NCI-H2196 (cell line): ENCODE results near the gene JARID2.

Source experiments
- DNase-seq: peaks from one replicate; lab custom pipeline; 2025; ENCODE audit not compliant: unreplicated experiment; lab: John Stamatoyannopoulos, UW

JARID2 gene

GRCh38 chr6:15264412-15264811 lies 18.5 kb downstream of the JARID2 start:
- DNase-seq = no peak

GRCh38 chr6:15264902-15265761 lies 19.3 kb downstream of the JARID2 start:
- no peak for DNase-seq

GRCh38 chr6:15265787-15266186 lies 19.9 kb downstream of the JARID2 start:
- no peak for DNase-seq

DNA sequence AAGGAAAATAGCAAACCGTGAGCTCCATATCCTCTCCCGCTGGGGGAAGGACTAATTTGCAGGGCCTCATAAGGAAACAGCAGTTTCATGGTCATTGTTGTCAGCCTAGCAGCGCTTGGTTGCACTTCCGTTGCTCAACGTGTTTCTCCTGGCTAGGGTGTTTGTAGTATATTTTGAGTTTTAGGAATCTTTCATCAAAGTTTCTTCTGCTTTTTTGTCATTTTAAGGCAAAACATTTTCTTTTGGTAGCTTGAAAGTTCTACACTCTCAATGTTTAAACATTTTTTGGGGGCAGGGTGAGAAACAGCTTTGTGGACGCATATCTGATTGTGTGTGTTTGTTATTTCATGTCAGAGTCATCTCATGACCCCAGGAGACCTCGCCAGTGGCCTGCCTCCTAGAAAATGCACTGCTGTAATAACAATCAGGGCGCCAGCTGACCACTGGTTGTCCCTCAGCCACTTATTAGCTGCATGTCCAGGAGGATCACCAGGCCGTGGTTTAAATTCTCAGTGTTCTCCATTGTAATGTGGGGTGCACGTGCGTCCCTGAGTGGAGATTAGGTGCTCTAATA lies 20.6 kb downstream of the JARID2 start:
- DNase-seq = no peak

GRCh38 chr6:15267221-15267620 lies 21.4 kb downstream of the JARID2 start:
- no peak for DNase-seq

DNA sequence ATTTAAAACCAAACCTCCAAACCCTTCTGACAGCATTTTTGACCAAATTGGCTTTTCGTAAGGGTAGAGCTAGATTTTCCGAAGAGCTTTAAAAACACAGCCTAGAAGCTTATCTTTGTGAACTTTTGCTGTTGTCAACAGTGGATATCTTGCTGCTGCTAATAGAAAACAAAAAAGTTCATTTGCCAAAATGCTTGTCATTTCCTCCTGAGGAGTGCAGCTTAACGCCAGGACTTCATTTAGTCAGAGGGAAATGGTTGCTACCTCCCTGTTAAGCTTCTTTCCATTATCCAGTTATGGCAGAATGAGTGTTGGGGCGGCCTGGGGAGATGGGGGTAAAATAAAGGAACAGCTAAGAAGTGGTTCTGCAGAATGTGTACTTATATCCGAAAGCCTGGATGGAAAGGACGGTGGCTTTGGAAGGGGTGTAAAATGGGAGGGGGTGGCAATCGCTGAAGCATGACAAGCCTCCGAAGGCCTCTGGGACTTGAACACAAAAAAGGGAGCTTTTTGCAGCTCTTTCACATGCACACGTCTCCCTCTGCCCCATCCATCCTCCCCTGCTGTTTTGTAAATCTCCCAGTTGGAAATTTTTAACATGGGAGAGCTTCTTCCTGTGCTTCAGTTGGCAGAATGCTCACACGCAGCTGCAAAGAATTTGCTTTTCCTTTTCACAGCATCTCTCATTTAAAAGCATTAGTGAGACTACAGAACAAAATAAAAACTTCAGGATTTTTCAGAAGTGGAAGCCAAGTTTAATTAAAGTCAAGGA lies 22.5 kb downstream of the JARID2 start:
- no peak for DNase-seq

GRCh38 chr6:15269011-15269410 lies 23.1 kb downstream of the JARID2 start:
- DNase-seq = no peak

- no peak for DNase-seq
Observed at GRCh38 chr6:15269619-15270018, 23.8 kb downstream of the JARID2 start.

GRCh38 chr6:15270402-15270801 lies 24.5 kb downstream of the JARID2 start:
- no peak for DNase-seq

DNA sequence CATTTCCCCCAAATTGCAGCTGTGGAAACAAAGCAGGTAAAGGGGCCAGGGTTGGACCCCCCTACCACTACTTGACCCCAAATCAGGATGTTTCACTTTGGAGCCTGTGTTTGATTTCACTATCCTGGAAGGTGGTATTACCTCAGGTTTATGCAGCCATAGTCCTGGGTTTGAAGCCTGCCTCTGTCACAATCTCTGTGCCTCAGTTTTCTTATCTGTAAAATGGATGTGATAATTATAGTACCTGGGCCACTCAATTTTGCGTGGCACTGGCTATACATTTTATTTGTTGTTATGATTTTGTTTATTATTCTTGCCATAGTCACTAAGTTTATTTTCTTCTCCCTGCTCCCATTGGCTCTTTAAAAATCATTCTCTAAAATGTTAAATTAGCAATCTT lies 26.7 kb downstream of the JARID2 start:
- DNase-seq = no peak

DNA sequence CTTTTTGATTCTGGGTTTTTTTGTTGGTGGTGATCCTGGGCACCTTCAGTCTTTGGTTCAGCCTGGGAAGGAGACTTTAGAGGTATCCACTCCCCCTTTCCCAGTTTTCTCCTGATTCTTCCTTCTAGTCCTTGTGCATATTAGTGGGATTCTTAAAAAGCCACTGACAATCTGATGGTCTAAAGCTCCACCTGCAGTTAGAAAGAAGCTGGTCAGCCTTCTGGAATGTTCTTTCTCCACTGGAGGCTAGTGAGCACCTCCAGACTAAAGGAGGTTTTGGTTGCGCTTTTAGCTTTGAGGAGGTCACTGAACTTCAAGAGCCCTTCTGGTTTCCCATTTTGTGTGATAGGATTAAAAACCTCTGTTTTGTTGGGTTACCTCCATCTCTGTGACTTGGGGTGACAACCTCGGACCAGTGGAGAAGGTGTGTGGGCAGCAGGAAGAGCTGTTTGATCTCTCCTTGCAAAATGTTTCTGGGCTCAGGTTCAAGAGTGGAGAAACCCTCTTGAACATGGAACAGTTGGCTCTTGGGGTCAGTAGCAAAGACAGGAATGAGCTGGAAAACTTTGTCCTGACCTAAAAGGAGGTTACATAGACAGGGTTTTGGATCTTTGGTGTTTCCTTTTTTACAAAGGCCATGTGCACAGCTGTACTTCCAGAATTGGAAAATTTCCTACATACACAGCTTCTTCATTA lies 29.0 kb downstream of the JARID2 start:
- no peak for DNase-seq

GRCh38 chr6:15276036-15276985 lies 30.4 kb downstream of the JARID2 start:
- no peak for DNase-seq

GRCh38 chr6:15279047-15279661 lies 33.3 kb downstream of the JARID2 start:
- DNase-seq = no peak

DNA sequence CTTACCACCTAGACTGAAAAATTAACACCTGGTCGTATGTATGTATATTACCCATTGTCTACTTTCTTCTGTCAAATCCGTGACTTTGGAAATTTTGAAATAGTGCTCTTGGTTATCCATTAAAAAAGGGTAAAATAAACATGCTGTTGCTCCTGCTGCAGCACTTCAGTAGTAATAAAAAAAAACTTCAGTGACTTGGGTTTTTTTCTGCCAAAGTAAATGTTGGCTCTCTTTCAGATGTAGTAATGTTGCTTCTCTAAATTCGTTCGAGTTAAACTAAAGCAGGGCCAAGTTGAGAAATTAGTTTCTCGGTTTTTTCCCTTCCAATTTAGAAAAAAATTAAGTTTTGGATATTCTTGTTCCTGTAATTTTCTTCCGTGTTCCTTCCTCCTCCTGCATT lies 34.2 kb downstream of the JARID2 start:
- no peak for DNase-seq

DNA sequence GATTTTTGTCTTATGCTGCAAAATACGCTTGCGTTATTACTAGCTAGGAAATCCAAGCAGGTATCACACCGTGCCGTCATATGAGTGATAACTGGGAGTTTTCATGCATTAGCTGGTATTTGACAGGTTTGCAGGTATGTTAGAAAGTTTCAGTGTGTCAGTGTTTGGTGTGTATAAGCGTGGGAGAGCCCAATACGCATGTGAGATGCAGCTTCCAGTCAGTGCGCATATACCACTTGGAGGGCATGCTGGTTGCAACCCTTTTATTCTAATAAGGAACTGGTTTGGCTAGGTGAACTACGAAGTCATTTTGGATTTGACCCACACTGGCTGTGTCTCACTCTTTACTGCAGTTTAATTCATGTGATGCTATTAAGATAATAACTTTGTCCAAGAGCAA lies 35.1 kb downstream of the JARID2 start:
- no peak for DNase-seq

GRCh38 chr6:15282334-15282733 lies 36.5 kb downstream of the JARID2 start:
- no peak for DNase-seq

- no peak for DNase-seq
Observed at GRCh38 chr6:15283986-15284361, 38.1 kb downstream of the JARID2 start.

GRCh38 chr6:15284743-15285142 lies 38.9 kb downstream of the JARID2 start:
- DNase-seq = no peak

DNA sequence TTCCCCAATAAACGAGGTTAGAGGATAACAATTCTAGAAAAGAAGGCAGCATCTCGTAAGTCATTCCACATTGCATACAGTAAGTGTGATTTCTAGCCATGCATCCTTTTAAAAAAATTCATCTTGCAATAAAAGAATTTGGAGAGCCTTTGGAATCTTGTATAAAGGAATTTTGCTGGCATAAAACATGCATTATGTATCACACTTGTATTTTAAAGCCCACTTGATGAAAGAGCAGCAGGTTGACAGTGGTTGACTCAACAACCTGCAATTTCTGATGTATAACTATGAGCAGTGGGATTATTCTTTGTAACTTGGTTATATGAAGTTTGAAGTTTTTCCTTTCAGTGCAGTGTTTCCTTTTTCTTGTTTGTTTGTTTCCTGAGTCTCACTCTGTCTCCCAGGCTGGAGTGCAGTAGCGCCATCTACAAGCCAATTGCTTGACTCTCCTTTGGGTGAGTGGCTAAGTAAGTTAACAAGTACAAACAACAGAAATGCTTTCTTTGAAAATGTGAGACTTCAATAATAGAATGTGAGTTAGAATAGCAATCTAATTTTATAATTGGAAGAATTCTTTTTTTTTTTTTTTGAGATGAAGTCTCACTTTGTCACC lies 39.9 kb downstream of the JARID2 start:
- no peak for DNase-seq
